ENCODE results near the gene MACO1.
"Not testable (repeated sequence)": the region's sequence is repeated elsewhere in the genome, so short reads cannot be mapped to it uniquely, and the experiment has no call there.

Gene MACO1

GRCh38 chr1:25460020-25460419, 29.3 kb downstream of the MACO1 start:
- H3K9ac ChIP-seq (ENCODE audit: low read length) = no peak overlapping the region
- H3F3A ChIP-seq (ENCODE audit: insufficient read depth, low read length) = no peaks in the 10 kb centered on the region
- H3K9me3 ChIP-seq (ENCODE audit: low read length) = no peaks in the 10 kb centered on the region
- no peaks in the 10 kb centered on the region for H3K4me1 ChIP-seq (ENCODE audit: insufficient read depth, low read length, severe bottlenecking)
- no peaks in the 10 kb centered on the region for H4K20me1 ChIP-seq (ENCODE audit: insufficient read depth, low read length)
- H2AFZ ChIP-seq (ENCODE audit: low read length) = no peak overlapping the region
- H3K27ac ChIP-seq (ENCODE audit: low read depth, low read length, poor library complexity, severe bottlenecking) = no peak overlapping the region
- no peaks in the 10 kb centered on the region for H3K9me2 ChIP-seq (ENCODE audit: low read depth, low read length)
- peaks cover 55% of the 10 kb centered on the region for H3K36me3 ChIP-seq (ENCODE audit: insufficient read depth, low read length)
- no peaks in the 10 kb centered on the region for H3K27me3 ChIP-seq (ENCODE audit: insufficient read depth, low read length)
- H3K4me3 ChIP-seq (ENCODE audit: low read depth, low read length, poor library complexity, severe bottlenecking) = no peak overlapping the region
- H3K79me2 ChIP-seq (ENCODE audit: insufficient read depth, low read length) = 0 out of 2 replicates have a peak, but pooled peaks cover 2% of the 10 kb centered on the region
- TF ChIP-seq EZH2 (IDR thresholded peaks at IDR 0.05; ENCODE audit: borderline replicate concordance, low read length) (no peak), CTCF (IDR thresholded peaks at IDR 0.05; ENCODE audit: low read length) (no peak)
- no peak overlapping the region for H3K4me2 ChIP-seq (ENCODE audit: low read length)

GRCh38 chr1:25460816-25461215, 30.1 kb downstream of the MACO1 start:
- not testable (repeated sequence) for H3K9me3 ChIP-seq (ENCODE audit: low read length); H3K27ac ChIP-seq (ENCODE audit: low read depth, low read length, poor library complexity, severe bottlenecking); H3K9me2 ChIP-seq (ENCODE audit: low read depth, low read length); H3K27me3 ChIP-seq (ENCODE audit: insufficient read depth, low read length); H4K20me1 ChIP-seq (ENCODE audit: insufficient read depth, low read length); H2AFZ ChIP-seq (ENCODE audit: low read length); H3K79me2 ChIP-seq (ENCODE audit: insufficient read depth, low read length); H3K9ac ChIP-seq (ENCODE audit: low read length); H3K4me3 ChIP-seq (ENCODE audit: low read depth, low read length, poor library complexity, severe bottlenecking); H3K4me1 ChIP-seq (ENCODE audit: insufficient read depth, low read length, severe bottlenecking); H3K4me2 ChIP-seq (ENCODE audit: low read length); H3F3A ChIP-seq (ENCODE audit: insufficient read depth, low read length)
- H3K36me3 ChIP-seq (ENCODE audit: insufficient read depth, low read length) = peaks cover 51% of the 10 kb centered on the region

GRCh38 chr1:25461849-25462248, 31.2 kb downstream of the MACO1 start:
- H3K9ac ChIP-seq (ENCODE audit: low read length) = no peak overlapping the region
- no peaks in the 10 kb centered on the region for H3F3A ChIP-seq (ENCODE audit: insufficient read depth, low read length)
- H3K4me2 ChIP-seq (ENCODE audit: low read length) = no peak overlapping the region
- no peaks in the 10 kb centered on the region for H3K9me2 ChIP-seq (ENCODE audit: low read depth, low read length)
- H4K20me1 ChIP-seq (ENCODE audit: insufficient read depth, low read length) = no peaks in the 10 kb centered on the region
- H3K27ac ChIP-seq (ENCODE audit: low read depth, low read length, poor library complexity, severe bottlenecking) = no peak overlapping the region
- TF ChIP-seq CTCF (IDR thresholded peaks at IDR 0.05; ENCODE audit: low read length) = no peak
- no peak for TF ChIP-seq EZH2 (IDR thresholded peaks at IDR 0.05; ENCODE audit: borderline replicate concordance, low read length)
- peaks cover 44% of the 10 kb centered on the region for H3K36me3 ChIP-seq (ENCODE audit: insufficient read depth, low read length)
- H3K79me2 ChIP-seq (ENCODE audit: insufficient read depth, low read length) = 0 out of 2 replicates have a peak, but pooled peaks cover 2% of the 10 kb centered on the region
- peaks cover 1% of the 10 kb centered on the region for H3K4me1 ChIP-seq (ENCODE audit: insufficient read depth, low read length, severe bottlenecking)
- H3K9me3 ChIP-seq (ENCODE audit: low read length) = no peaks in the 10 kb centered on the region
- no peak overlapping the region for H3K4me3 ChIP-seq (ENCODE audit: low read depth, low read length, poor library complexity, severe bottlenecking)
- H3K27me3 ChIP-seq (ENCODE audit: insufficient read depth, low read length) = no peaks in the 10 kb centered on the region
- no peak overlapping the region for H2AFZ ChIP-seq (ENCODE audit: low read length)

- H3K27me3 ChIP-seq (ENCODE audit: insufficient read depth, low read length) = no peaks in the 10 kb centered on the region
- peaks cover 6% of the 10 kb centered on the region for H3K4me1 ChIP-seq (ENCODE audit: insufficient read depth, low read length, severe bottlenecking)
- no peaks in the 10 kb centered on the region for H3K9me2 ChIP-seq (ENCODE audit: low read depth, low read length)
- H3K79me2 ChIP-seq (ENCODE audit: insufficient read depth, low read length) = 0 out of 2 replicates have a peak, but pooled peaks cover 2% of the 10 kb centered on the region
- peaks cover 44% of the 10 kb centered on the region for H3K36me3 ChIP-seq (ENCODE audit: insufficient read depth, low read length)
- no peaks in the 10 kb centered on the region for H4K20me1 ChIP-seq (ENCODE audit: insufficient read depth, low read length)
- no peaks in the 10 kb centered on the region for H3F3A ChIP-seq (ENCODE audit: insufficient read depth, low read length)
- TF ChIP-seq CTCF (IDR thresholded peaks at IDR 0.05; ENCODE audit: low read length) = no peak
- no peak for TF ChIP-seq EZH2 (IDR thresholded peaks at IDR 0.05; ENCODE audit: borderline replicate concordance, low read length)
- no peaks in the 10 kb centered on the region for H3K9me3 ChIP-seq (ENCODE audit: low read length)
- no peak overlapping the region for H3K4me2 ChIP-seq (ENCODE audit: low read length)
- H2AFZ ChIP-seq (ENCODE audit: low read length) = no peak overlapping the region
- H3K4me3 ChIP-seq (ENCODE audit: low read depth, low read length, poor library complexity, severe bottlenecking) = no peak overlapping the region
- H3K9ac ChIP-seq (ENCODE audit: low read length) = no peak overlapping the region
- no peak overlapping the region for H3K27ac ChIP-seq (ENCODE audit: low read depth, low read length, poor library complexity, severe bottlenecking)
These were observed 32.0 kb downstream of the MACO1 start for GRCh38 chr1:25462732-25463131.
